Spleen (tissue), 13 donors: ENCODE results near the gene SLC44A4. TPM values are rescaled to one million over a fixed set of nuclear protein-coding genes. Genes with fewer than 3 reads are reported as not detected.

Source experiments
- DNase-seq: peaks from one replicate; pipeline ENCODE4 v3.0.0-alpha.2; 2020
- H3K27ac ChIP-seq, 8 donors: fragments of 200-600 bp; sonication (generic) in 7 of 8; 1 replicate in 4 of 8; 2 replicates in 4 of 8; pipeline versions ENCODE4 v1.5.0 to v1.8.0; 2016 to 2021; ENCODE audit warnings: inconsistent platforms in 4 of 8, mild to moderate bottlenecking in 4 of 8, moderate library complexity in 1 of 8
- H3K27me3 ChIP-seq, 7 donors: fragments of 200-600 bp; sonication (generic) in 6 of 7; replicated peaks in 1 of 7; 1 replicate in 4 of 7; 2 replicates in 3 of 7; pipeline versions ENCODE4 v1.5.0 to v1.8.0; 2016 to 2021; ENCODE audit warnings: inconsistent platforms in 3 of 7, mild to moderate bottlenecking in 1 of 7
- H3K36me3 ChIP-seq, 6 donors: fragments of 200-600 bp; sonication (generic) in 5 of 6; 1 replicate in 4 of 6; 2 replicates in 2 of 6; pipeline versions ENCODE4 v1.5.0 to v1.8.0; 2016 to 2021; ENCODE audit warnings: inconsistent platforms in 2 of 6
- H3K4me1 ChIP-seq, 6 donors: fragments of 200-600 bp; sonication (generic) in 5 of 6; 1 replicate in 3 of 6; 2 replicates in 3 of 6; pipeline versions ENCODE4 v1.5.0 to v1.8.0; 2016 to 2021; ENCODE audit warnings: inconsistent platforms in 3 of 6
- H3K4me3 ChIP-seq, 8 donors: fragments of 200-600 bp; sonication (generic) in 7 of 8; 1 replicate in 4 of 8; 2 replicates in 4 of 8; pipeline versions ENCODE4 v1.5.0 to v1.8.0; 2016 to 2021; ENCODE audit warnings: inconsistent platforms in 4 of 8, mild to moderate bottlenecking in 4 of 8, moderate library complexity in 2 of 8
- H3K9me3 ChIP-seq, 8 donors: fragments of 200-600 bp; sonication (generic) in 7 of 8; 1 replicate in 4 of 8; 2 replicates in 4 of 8; pipeline versions ENCODE4 v1.5.0 to v1.8.0; 2016 to 2021; ENCODE audit warnings: inconsistent platforms in 4 of 8
- POLR2A ChIP-seq, 3 donors: fragments of 450-650 bp; IDR thresholded peaks; one replicate each; pipeline ENCODE4 v1.5.1; 2017; ENCODE audit warnings: antibody characterized with exemption in 3 of 3, mild to moderate bottlenecking in 1 of 3
- POLR2AphosphoS5 ChIP-seq, 3 donors: sonication (generic); formaldehyde crosslinking; IDR thresholded peaks; one replicate each; pipeline ENCODE4 v1.5.1; 2017; ENCODE audit warnings: antibody characterized with exemption in 3 of 3
- WGBS, 5 donors: extraction: QIAGEN DNeasy Blood & Tissue Kit in 3 of 5; methylation state at CpG; one replicate each; pipeline versions ENCODE4 v1.1.5 to v1.1.7; 2013 to 2018; 5-methylcytosine and 5-hydroxymethylcytosine counted together
- intact Hi-C: fragments of 100-400 bp; cut with DNase I; formaldehyde crosslinking; loops from one replicate; pipeline ENCODE4 v1.15.0; 2023; ENCODE audit warnings: low total_unique reads
- long read RNA-seq, 2 donors: transcript quantifications; one replicate each; lab custom pipeline, GENCODE V29; 2026
- polyA plus RNA-seq, 3 donors: library from polyadenylated mRNA; stranded (reverse); fragments of 200-250 nt; gene quantifications; one replicate each; pipeline ENCODE4 v1.2.1, GENCODE V29; 2013
- total RNA-seq, 7 donors: library from RNA; depleted of rRNA in 3 of 7; stranded (reverse); fragments of >200 nt in 3 of 7; fragmentation: NEBNext Ultra II Directional in 4 of 7; extraction: Animal tissue kit (Norgen Biotek cat#: 25700) in 4 of 7; gene quantifications; one replicate each; pipeline versions ENCODE4 v1.1.0 to v1.2.1, GENCODE V29; 2016 to 2021
- TF ChIP-seq, protein P1 (sequence below), 11 experiments: fragments of 200-600 bp in 7 of 11; fragments of 450-650 bp in 4 of 11; sonication (generic) in 4 of 11; IDR thresholded peaks in 8 of 11; conservative IDR thresholded peaks in 3 of 11; 1 replicate in 7 of 11; 2 replicates in 4 of 11; pipeline versions ENCODE4 v1.4.0 to v1.8.0; 2016 to 2021; ENCODE audit warnings: antibody characterized with exemption in 11 of 11, inconsistent platforms in 4 of 11, mild to moderate bottlenecking in 1 of 11
- donor health status: healthy with polysubstance abuse.
- donor health status: DM: no; HTN: no; CAD: no; lungs with moderate emphysema.
- donor health status: DM: no; HTN: no; CAD: no.
- donor health status: Bipolar disorder and iron deficiency.
- donor health status: healthy.
- donor health status: DM: no; HTN: no; CAD: no.
- donor health status: DM: yes; HTN: yes; CAD: no.

Gene SLC44A4
- total RNA-seq = 1 to 10 TPM; 1.0 to 5.9 (median 3.3) TPM
- under 1 TPM; 0.20 to 0.83 (median 0.26) TPM for polyA plus RNA-seq
- long read RNA-seq, donor 1 = 0 reads
- long read RNA-seq, donor 2 = 0 reads

DNA sequence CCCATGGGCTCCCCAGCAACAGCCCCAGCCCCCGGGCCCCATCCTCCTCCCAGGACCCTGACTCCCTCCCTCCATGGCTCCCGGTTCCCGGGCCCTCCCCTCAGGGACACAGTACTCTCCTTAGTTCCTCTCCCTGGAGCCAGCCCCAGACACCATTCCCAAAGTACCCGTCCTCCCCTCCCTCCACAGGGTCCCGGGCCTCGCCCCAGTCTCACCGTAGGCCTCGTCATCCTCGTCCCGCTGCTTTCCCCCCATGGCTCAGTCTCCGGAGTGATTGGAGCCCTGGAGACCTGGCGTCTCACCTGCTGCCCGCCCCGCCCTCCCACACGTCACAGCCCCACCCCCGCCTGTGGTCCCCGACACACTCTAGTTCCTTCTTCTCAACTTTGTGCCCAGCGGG, at the start of gene SLC44A4:
Gene SLC44A4, minus strand, starts transcription at position 272 of the 400 bp plus-strand sequence. Its CDS starts 17 bp downstream, at position 255.
- intact Hi-C loops = no loop called here
- peaks cover 0 to 46% (median 44%) of the 10 kb centered on the region in 6 donors for H3K36me3 ChIP-seq
- WGBS, 5 donors = 70 to 82% (median 74%) methylated on average over 18 of the region's 18 CpGs
- H3K27me3 ChIP-seq = no peaks in the 10 kb centered on the region
- no peak within 1 kb of the TSS for H3K4me3 ChIP-seq
- H3K9me3 ChIP-seq = no peaks in the 10 kb centered on the region
- TF ChIP-seq POLR2AphosphoS5 (IDR thresholded peaks at IDR 0.05) (no peak), POLR2A (IDR thresholded peaks at IDR 0.05) (no peak)
- TF ChIP-seq, protein P1, sequence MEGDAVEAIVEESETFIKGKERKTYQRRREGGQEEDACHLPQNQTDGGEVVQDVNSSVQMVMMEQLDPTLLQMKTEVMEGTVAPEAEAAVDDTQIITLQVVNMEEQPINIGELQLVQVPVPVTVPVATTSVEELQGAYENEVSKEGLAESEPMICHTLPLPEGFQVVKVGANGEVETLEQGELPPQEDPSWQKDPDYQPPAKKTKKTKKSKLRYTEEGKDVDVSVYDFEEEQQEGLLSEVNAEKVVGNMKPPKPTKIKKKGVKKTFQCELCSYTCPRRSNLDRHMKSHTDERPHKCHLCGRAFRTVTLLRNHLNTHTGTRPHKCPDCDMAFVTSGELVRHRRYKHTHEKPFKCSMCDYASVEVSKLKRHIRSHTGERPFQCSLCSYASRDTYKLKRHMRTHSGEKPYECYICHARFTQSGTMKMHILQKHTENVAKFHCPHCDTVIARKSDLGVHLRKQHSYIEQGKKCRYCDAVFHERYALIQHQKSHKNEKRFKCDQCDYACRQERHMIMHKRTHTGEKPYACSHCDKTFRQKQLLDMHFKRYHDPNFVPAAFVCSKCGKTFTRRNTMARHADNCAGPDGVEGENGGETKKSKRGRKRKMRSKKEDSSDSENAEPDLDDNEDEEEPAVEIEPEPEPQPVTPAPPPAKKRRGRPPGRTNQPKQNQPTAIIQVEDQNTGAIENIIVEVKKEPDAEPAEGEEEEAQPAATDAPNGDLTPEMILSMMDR (IDR thresholded peaks at IDR 0.05 in 8 of 11, conservative IDR thresholded peaks at IDR 0.05 in 3 of 11) = no peak
- no peak for DNase-seq
- peak within 1 kb of the TSS in 5 of 8 donors; percentile 21 to 60 (median 47) for H3K27ac ChIP-seq
- peaks cover 0 to 24% (median 6%) of the 10 kb centered on the region in 6 donors for H3K4me1 ChIP-seq

DNA sequence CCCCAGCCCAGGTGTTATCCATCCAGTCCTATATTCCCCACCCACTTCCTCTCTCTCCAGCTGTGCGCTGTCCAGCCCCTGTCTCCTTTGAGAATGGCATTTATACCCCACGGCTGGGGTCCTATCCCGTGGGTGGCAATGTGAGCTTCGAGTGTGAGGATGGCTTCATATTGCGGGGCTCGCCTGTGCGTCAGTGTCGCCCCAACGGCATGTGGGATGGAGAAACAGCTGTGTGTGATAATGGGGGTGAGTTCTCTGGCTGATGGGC, 49.8 kb upstream of the SLC44A4 start:
- H3K27ac ChIP-seq = peak overlapping the region in 3 of 8 donors; percentile 29 to 79 (median 69)

DNA sequence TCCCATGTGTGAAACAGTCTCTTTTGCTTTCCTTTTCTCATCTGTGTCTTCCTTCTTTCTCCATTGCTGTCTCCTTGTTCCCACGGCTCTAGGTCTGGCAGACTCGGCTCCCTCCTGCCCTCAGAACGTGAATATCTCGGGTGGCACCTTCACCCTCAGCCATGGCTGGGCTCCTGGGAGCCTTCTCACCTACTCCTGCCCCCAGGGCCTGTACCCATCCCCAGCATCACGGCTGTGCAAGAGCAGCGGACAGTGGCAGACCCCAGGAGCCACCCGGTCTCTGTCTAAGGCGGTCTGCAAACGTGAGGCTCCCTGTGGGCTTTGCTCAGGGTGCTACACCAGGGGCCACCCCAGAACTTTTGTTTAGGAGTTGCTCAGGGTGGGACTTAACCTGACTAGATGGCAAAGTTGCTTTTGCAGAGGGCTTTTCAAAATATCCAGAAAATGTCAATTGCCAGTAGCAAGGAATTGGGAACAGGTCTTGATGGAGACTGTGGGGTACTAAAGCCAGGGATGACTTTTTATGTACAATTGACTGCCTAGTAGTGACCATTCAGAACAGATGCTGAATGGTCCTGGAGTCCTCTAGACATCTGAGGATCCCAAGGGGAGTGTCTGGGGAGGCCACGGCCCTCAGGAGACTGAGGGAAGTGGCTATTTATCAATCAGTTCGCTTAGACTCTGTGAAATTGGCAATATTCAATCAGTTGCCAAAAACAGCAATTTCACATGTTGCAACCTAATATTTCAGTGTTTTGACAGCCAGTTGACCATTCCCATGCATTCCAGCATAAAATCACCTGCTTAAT, 49.3 kb upstream of the SLC44A4 start:
- Histone ChIP-seq H3K4me3 (peak overlapping the region; percentile 7 to 62 (median 27)), H3K9me3 (no peaks in the 10 kb centered on the region), H3K27me3 (no peaks in the 10 kb centered on the region), H3K4me1 (peaks cover 0 to 28% (median 0%) of the 10 kb centered on the region in 6 donors), H3K27ac (peak overlapping the region; percentile 13 to 79 (median 64)), H3K36me3 (no peaks in the 10 kb centered on the region)
- intact Hi-C loops = no loop called here
- WGBS, 5 donors = 66 to 81% (median 73%) methylated on average over 11 of the region's 11 CpGs
- TF ChIP-seq POLR2A (IDR thresholded peaks at IDR 0.05) (no peak), POLR2AphosphoS5 (IDR thresholded peaks at IDR 0.05) (no peak)
- TF ChIP-seq, protein P1 (IDR thresholded peaks at IDR 0.05 in 8 of 11, conservative IDR thresholded peaks at IDR 0.05 in 3 of 11) = no peak
- no peak for DNase-seq

More for the DNA sequence above, 49.8 kb upstream of the SLC44A4 start:
- peak overlapping the region in 4 of 8 donors; percentile 17 to 62 (median 30) for H3K4me3 ChIP-seq
- peaks cover 0 to 28% (median 0%) of the 10 kb centered on the region in 6 donors for H3K4me1 ChIP-seq
- H3K9me3 ChIP-seq = no peaks in the 10 kb centered on the region
- H3K27me3 ChIP-seq = no peaks in the 10 kb centered on the region
- DNase-seq = peak; percentile 20
- 76 to 90% (median 88%) methylated on average over 8 to 9 of the region's 9 CpGs for WGBS, 5 donors
- peaks cover 0 to 1% (median 0%) of the 10 kb centered on the region in 6 donors for H3K36me3 ChIP-seq
- intact Hi-C loops = no loop called here
- TF ChIP-seq POLR2A (IDR thresholded peaks at IDR 0.05) = no peak
- TF ChIP-seq, protein P1 (IDR thresholded peaks at IDR 0.05 in 8 of 11, conservative IDR thresholded peaks at IDR 0.05 in 3 of 11) = no peak
- no peak for TF ChIP-seq POLR2AphosphoS5 (IDR thresholded peaks at IDR 0.05)

DNA sequence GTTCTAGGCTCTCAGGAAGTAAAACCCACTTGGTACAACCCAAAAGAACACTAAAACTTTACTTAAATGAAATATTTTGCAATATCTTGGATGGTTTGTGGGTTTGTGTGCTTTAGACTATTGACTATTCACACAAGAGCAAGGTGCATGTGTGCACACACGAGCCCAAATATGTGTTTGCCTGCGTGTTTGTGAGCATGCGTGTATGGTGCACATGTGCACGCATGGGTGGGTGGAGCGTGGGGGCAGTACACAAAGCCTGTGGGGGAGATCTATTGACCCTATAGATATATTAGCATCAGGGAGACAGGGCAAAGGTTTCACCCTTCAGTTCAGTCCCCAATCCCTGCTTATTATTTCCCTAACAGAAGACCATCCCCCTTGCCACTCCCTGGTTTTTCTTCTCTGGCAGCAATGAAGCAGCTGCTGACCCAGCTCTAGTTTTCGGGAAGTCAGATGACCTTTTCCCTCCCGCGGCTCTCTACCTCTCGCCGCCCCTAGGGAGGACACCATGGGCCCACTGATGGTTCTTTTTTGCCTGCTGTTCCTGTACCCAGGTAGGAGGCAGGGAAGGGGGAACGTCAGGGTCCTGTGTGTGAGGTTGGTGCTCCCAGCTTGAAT, 48.6 kb upstream of the SLC44A4 start, which contains the start of gene C2:
Gene C2, plus strand, starts transcription at position 476 of the 621 bp plus-strand sequence. Its CDS starts 36 bp downstream, at position 512.
- TF ChIP-seq POLR2AphosphoS5 (IDR thresholded peaks at IDR 0.05) (peak in 1 of 3 donors; percentile 33), POLR2A (IDR thresholded peaks at IDR 0.05) (no peak)
- TF ChIP-seq, protein P1 (IDR thresholded peaks at IDR 0.05 in 8 of 11, conservative IDR thresholded peaks at IDR 0.05 in 3 of 11) = no peak
- Histone ChIP-seq H3K9me3 (no peaks in the 10 kb centered on the region), H3K4me3 (peak within 1 kb of the TSS; percentile 7 to 62 (median 27)), H3K4me1 (peaks cover 0 to 28% (median 0%) of the 10 kb centered on the region in 6 donors), H3K36me3 (no peaks in the 10 kb centered on the region), H3K27me3 (no peaks in the 10 kb centered on the region), H3K27ac (peak within 1 kb of the TSS; percentile 13 to 79 (median 64))
- DNase-seq = no peak
- intact Hi-C loops = no loop called here
- 48 to 74% (median 64%) methylated on average over 11 of the region's 11 CpGs for WGBS, 5 donors
